ENCODE data around the gene MTHFS.
"Not testable (repeated sequence)": the region's sequence is repeated elsewhere in the genome, so short reads cannot be mapped to it uniquely, and the experiment has no call there.

MTHFS gene

GRCh38 chr15:79914728-79915127 lies 17.9 kb upstream of the MTHFS start:
- DNase-seq = no peak

GRCh38 chr15:79909556-79910335 lies 12.9 kb upstream of the MTHFS start:
- not testable (repeated sequence) for DNase-seq

DNA sequence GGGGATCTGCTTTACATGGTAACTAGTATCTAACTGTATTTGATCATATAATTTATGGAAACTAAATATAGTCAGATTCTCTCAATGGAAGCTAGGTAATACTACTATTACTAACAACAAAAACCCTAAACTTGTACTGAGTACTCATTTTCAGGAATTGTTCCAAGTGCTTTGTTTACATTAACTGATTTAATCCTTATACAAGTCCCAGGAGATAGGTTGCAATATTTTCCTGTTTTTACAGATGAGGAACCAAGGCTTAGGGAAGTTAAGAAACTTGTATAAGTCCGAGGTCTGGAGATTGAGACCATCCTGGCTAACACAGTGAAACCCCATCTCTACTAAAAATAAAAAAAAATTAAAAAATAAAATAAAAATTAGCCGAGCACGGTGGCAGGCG lies 7.5 kb upstream of the MTHFS start:
- DNase-seq = no peak

DNA sequence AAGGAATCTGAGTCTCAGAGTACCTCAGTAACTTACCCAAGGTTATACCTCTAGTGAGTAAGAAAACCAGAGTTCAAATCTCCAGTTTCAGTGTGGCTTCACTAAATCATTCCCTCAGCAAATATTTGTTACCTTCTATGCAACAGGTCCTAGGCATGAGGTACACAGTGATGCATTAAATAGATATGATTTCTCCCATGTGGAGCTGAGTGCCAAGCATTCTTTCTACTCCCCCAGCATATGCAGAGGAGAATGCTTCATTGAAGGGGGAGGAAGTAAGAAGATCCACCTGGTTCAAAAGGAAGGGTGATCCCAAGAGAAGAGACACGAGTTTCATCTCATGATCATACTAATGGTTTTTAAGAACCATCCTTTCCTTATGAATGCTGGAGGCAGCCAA lies 6.8 kb upstream of the MTHFS start:
- no peak for DNase-seq

GRCh38 chr15:79903144-79903543 lies 6.3 kb upstream of the MTHFS start:
- DNase-seq = no peak

DNA sequence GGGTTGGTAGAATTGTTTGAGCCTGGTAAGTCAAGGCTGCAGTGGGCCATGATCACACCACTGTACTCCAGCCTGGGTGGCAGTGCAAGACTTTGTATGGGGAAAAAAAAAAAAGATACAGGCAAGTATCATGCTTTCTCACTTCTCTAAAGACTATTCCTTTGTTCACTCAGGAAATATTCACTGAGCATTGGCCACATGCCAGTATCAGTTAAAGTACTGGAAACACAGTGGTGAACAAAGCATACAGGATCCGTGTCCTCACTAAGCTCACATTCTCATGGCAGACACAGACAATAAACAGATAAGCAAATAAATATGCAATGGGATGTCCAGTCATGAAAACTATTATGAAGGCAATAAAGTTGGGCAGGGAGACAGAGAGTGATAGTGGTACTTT lies 5.1 kb upstream of the MTHFS start:
- DNase-seq = no peak

- not testable (repeated sequence) for DNase-seq
These were observed 4.1 kb upstream of the MTHFS start for GRCh38 chr15:79900818-79901378.

DNA sequence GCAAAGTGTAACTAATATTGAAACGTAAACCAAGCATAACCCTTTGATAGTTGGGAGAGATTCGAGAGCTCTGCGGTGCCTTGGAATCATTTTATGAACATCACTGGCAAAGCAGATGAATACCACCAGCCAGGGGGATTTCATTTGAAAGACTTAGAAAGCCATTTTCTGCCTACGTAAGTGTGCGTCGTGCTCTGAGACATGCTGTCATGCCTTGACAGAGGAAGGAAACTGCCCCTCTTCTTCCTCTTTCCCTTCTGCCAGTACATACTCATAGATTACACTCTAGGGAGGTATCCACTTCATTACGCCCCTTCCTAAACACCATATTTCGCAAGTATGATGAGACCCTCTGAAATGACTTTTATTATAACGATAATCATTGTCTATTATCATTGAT lies 3.3 kb upstream of the MTHFS start:
- no peak for DNase-seq

- DNase-seq = not testable (repeated sequence)
These were observed 2.0 kb upstream of the MTHFS start for GRCh38 chr15:79898786-79899185.

DNA sequence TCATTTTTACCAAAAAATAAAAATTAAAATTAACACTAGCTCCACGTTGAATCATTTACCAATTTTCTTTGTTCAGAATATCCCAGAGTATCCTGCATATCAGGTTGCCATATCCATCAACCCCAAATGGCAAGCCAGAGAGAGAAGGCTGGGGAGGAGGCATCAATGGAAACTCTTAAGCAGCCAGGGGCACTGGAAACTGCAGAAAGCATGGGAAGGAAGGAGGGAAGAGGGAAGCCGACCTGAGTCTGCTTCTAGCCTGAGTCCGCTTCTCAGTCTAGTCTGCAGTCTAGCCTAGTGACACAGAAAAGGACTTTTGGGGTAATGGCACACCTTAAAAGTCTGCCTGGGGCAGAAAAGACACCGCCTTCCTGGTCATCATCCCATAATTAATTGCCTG lies 1.6 kb upstream of the MTHFS start:
- no peak for DNase-seq

DNA sequence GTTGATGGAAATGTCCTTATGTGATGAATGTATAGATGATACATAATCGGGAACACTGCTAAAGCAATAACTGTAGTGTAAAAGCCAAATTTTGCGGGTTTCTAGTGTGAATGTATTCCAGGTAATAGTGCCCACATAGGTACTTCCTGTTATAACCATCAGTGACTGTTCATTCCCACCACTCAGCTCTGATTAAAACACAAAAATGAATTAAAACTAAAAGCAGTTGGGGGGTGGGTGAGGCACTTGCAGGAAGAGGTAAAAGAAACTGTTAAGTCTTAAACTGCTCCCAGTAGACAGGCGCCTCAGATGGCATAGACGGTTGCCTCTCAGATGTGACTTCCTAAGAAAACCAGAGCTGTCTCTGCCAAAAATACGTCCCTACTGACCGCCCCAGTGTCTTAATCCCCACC lies 893 bp upstream of the MTHFS start:
- peak; percentile 18 for DNase-seq

DNA sequence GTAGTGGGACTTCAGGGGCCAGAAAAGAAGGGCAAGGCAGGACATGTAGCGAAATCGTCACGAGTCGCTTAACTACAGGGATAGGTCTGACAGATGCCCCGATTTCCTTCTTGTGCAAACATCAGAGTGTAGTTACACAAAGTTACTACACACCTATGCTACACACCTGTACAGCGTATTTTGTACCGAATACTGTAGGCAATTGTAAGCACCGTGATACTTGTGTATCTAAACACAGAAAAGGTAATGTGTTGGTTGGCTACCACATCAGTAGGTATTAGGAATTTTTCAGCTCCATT lies 515 bp upstream of the MTHFS start:
- DNase-seq = no peak

- no peak for DNase-seq
These were observed 632 bp downstream of the MTHFS start for GRCh38 chr15:79896131-79896633.

- DNase-seq = no peak
These were observed 9.5 kb downstream of the MTHFS start for GRCh38 chr15:79887054-79887930.

DNA sequence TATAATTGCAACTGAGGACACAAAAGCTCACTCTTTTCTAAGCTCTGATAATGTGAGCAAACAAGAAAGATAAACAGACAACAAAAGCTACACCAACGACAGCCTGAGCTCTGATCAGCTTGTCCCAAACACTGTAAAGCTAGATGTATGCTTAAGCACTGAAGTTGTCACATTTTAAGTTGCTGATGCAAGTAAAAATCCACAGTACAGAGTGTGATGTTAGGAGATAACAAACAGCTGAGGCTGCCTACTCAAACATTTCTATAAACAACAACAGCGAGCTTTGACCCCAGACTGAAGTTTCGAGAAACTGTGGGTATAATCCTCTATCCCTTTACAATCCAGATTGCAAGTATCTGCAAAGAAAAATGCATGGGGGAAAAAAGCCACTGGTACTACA lies 10.7 kb downstream of the MTHFS start:
- DNase-seq = no peak

DNA sequence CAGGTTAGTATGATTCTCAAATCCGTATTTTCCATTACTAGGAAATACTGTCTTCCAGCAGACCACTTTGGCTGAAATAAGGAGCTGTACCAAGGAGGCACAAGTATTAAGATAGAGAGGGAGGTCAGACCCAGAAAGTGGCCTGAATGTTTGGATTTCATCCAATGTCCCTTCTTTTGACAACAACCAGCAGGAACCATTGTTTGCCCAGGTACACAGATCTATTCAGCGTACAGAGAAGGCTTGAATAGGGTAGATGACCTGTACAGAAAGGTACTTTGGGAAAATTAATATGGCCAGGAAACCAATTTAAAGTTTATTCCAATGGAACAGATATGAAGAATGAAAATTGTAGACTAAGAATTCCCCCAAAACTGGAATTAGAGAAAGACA lies 12.6 kb downstream of the MTHFS start:
- DNase-seq = no peak

DNA sequence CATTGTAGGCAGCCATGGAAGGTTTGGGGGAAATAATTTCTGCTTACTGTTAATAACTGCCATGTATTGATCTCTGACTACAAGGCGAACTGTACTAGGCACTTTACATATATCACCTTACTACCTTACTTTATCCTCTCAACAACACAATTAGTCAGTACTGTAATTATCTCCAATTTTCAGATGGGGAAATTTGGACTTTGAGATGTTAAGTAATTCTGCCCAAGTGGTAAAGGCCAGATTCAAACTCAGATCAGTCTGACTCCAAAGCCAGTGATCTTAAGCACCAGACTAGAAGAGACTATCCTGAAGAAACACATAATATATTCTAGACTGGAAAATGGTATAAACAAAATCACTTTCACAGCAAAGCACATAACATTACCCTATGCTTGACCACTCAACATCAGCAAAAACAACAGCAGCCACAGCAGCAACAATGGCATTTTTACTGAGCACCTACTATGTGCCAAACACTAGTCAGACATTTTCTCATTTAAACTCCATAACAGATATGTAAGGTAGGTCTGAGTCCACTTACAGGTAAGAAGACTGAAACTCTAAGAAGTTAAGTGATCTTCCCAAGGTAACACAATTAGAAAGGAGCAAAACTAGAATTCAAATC lies 13.1 kb downstream of the MTHFS start:
- no peak for DNase-seq

DNA sequence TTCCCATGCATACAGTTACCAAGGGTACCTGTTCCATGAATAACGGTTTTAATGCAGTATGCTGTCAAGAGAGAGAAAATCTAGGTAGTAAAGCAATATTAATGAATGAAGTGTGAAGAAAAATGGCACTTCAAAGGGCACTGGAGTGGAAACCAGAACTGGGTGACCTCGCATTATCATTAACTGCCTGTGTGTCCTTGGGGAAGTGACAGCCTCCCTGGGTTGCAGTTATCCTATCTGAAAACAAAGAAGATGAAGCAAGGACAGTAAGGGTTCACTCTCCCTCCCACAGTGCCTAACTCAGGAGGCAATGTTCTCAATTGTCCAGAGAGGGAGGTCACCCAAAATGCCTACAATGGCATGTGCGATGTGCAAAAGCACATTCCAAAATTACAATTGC lies 15.1 kb downstream of the MTHFS start:
- DNase-seq = no peak

DNA sequence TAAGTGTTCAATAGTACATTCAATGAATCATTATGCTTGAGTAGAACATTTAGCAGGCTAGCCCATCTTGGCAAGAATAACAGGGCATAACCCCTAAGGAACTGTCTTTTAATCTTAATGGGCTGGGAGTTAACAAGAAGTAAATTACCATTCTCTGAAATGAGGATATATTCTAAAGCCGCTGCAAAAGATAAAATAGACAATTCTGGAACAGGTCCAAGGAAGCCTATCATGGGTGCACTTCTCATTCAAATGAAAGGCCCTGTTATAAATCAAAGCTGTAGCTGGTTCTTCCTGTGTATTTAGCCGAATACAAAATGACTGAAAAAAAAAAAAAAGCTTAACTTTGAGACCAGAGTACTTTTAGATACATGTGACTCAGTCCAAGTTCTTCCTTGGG lies 15.6 kb downstream of the MTHFS start:
- DNase-seq = no peak

DNA sequence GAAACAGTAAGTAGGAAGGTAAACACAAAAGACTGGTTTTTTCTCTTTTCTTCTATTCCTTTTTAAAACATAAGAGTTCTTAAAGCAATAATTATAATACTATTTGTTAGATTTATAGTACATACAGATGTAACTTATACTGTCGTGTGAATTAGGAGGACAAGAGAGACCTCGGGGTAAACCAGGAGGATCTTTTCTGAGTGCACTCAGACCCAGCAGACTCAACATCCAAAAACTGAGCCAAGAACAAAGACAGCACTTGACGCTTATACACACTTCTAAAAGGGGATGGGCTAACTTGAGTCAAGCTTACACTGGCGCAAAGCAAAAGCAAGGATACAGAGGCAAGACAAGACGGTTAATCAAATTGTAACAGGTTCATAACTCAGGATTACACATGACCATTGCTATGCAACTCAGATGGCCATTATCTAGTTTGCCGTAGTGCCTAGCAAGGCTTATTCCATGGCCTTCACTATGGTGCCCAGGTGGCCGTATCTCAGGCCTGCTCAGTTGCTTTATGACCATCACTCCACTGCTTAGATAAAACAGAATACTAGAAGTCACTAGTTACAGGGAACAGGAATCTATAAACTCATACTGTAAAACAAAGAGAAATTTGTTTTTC lies 18.6 kb downstream of the MTHFS start:
- no peak for DNase-seq

DNA sequence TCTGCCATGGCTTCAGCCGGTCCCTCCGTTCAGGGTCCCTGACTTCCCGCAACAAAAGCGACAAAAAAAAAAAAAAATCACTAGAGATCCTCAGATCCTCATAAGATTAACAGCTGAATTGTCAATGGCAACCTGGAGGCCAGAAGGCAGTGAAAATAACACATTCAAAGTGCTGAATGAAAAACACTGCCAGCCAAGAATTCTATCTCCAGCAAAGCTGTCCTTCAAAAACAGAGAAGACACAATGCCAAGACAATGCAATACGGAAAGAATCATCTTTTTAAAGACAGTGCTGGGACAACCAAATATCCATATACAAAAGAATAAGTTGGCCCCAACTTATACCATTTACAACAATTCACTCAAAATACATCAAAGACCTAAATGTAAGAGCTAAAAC lies 21.6 kb downstream of the MTHFS start:
- DNase-seq = no peak

DNA sequence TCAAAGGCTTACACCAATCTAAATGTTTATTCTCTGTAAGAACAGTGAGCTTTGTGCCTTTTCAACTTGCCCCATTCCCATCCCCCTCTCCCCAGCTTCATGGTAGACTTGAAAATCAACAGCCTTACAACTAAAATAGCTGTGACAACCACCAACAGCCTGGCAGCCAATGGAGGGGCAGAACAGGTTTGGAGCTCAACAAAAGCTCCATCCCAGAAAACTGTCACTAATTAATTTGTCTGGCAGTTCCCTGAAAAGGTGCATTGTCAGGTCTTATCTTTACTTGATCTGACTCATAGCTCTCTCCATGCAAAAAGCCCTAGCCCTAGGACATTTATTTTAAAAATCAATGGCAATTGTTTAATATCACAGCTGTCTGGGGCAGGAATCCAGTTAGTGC lies 22.6 kb downstream of the MTHFS start:
- DNase-seq = no peak
